ENCODE data around the gene MARCHF10. TPM values are rescaled to one million over a fixed set of nuclear protein-coding genes. Genes with fewer than 3 reads are reported as not detected.

Gene MARCHF10
- total RNA-seq, 2 donors from 2014 or later: 0.26 to 0.80 TPM

DNA sequence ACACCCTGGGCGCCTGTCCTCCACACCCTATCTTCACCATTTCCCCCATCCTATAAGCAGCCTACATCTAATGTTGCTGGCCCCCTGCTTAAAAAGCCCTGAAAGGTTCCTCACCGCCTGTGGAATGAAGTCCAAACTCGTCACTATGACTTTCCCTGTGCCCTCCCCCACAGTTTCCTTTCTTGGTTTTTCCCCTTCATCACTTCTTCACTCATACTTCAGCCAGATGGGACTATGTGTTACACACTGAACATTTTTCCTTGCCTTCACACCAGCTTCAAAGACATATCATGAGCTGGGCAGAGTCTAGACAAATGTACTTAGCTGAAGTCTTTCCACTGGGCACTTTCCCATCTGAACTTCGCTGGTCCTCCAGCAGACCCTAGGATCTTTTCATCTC, 1.5 kb upstream of the MARCHF10 start:
- Mint-ChIP-seq H3K27me3 (peaks cover 26% of the 10 kb centered on the region), H3K36me3 (ENCODE audit: low read depth) (no peaks in the 10 kb centered on the region), H3K27ac (no peak overlapping the region), H3K4me1 (peaks cover 8% of the 10 kb centered on the region), H3K4me3 (no peak overlapping the region)
- no peak for DNase-seq
- no peak for ATAC-seq
- no peaks in the 10 kb centered on the region for H3K9me3 ChIP-seq (ENCODE audit: control insufficient read depth, low read length, poor library complexity, severe bottlenecking)

DNA sequence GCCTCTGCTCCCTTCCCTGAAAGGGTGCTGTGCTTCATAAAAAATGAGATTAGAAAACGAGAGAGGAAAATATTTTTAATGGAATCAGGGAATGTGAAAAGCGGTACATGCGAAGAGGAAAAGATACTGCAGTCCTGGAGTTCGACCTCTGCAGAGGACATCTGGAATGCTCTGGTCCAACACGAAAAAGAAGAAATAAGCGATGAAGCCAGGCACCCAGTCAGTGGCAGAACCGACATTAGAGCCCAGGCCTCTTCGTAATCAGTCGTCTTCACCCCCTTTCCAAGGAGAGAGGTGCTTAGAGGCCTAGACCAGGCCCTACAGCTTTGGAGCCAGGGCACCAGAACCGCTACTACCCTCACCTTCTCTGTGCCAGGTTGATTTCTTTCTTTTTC, 459 bp upstream of the MARCHF10 start:
- H3K36me3 Mint-ChIP-seq (ENCODE audit: low read depth): peaks cover 2% of the 10 kb centered on the region
- peaks cover 8% of the 10 kb centered on the region for H3K4me1 Mint-ChIP-seq
- no peaks in the 10 kb centered on the region for H3K9me3 ChIP-seq (ENCODE audit: control insufficient read depth, low read length, poor library complexity, severe bottlenecking)
- H3K27me3 Mint-ChIP-seq: peaks cover 37% of the 10 kb centered on the region
- DNase-seq: no peak
- H3K4me3 Mint-ChIP-seq: no peak overlapping the region
- no peak for ATAC-seq
- H3K27ac Mint-ChIP-seq: no peak overlapping the region

DNA sequence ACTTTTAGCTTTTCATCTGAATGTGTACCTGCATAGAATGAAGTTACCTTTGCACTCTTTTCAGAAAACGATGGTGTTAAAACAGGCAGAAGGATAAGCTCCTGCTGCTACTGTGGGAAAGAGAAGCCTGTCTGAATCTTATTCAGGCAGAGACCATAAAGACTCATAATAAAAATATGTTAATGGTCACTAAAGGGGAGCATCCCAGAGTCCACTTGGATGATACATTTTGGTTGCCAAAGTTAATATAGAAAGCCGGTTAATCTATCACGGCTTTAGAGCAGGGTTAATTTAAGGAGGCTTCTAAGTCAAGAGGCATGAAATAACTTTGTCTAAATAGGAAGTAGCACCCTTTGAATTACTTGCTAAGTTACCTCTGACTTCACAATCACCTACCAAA, 2.9 kb downstream of the MARCHF10 start:
- peaks cover 59% of the 10 kb centered on the region for H3K27me3 Mint-ChIP-seq
- ATAC-seq (no peak), DNase-seq (no peak)
- no peaks in the 10 kb centered on the region for H3K9me3 ChIP-seq (ENCODE audit: control insufficient read depth, low read length, poor library complexity, severe bottlenecking)
- H3K4me1 Mint-ChIP-seq: peaks cover 8% of the 10 kb centered on the region
- H3K4me3 Mint-ChIP-seq: no peak overlapping the region
- no peak overlapping the region for H3K27ac Mint-ChIP-seq
- H3K36me3 Mint-ChIP-seq (ENCODE audit: low read depth): peaks cover 4% of the 10 kb centered on the region

DNA sequence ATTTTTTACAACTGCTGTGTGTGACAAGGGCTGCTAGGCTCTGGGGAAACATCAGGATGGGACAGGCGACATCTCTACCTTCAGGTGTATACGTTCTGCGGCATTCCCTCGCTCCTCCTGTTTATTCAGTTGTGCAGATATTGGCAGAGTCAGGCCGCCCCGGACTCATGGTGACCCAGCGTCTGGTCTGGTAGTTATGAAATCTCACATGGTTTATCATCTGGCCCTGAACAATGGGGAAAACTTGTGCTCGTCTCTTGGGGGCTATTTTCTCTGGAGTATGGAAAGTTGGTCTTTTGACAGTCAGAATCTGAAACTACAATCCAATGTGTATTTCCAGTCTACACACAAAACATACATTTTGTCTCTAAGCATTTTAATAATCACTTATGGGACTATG, 3.3 kb downstream of the MARCHF10 start:
- H3K9me3 ChIP-seq (ENCODE audit: control insufficient read depth, low read length, poor library complexity, severe bottlenecking): no peaks in the 10 kb centered on the region
- DNase-seq (no peak), ATAC-seq (no peak)
- Mint-ChIP-seq H3K4me1 (peaks cover 8% of the 10 kb centered on the region), H3K27me3 (peaks cover 59% of the 10 kb centered on the region), H3K27ac (no peak overlapping the region), H3K4me3 (no peak overlapping the region), H3K36me3 (ENCODE audit: low read depth) (peaks cover 4% of the 10 kb centered on the region)

- Mint-ChIP-seq H3K4me3 (no peak overlapping the region), H3K27me3 (peaks cover 64% of the 10 kb centered on the region), H3K4me1 (peaks cover 2% of the 10 kb centered on the region), H3K27ac (no peak overlapping the region), H3K36me3 (ENCODE audit: low read depth) (peaks cover 4% of the 10 kb centered on the region)
- no peak for ATAC-seq
- H3K9me3 ChIP-seq (ENCODE audit: control insufficient read depth, low read length, poor library complexity, severe bottlenecking): no peaks in the 10 kb centered on the region
- DNase-seq: no peak
These were observed 4.1 kb downstream of the MARCHF10 start for GRCh38 chr17:62804025-62804424.

- no peaks in the 10 kb centered on the region for H3K9me3 ChIP-seq (ENCODE audit: control insufficient read depth, low read length, poor library complexity, severe bottlenecking)
- DNase-seq: no peak
- Mint-ChIP-seq H3K36me3 (ENCODE audit: low read depth) (peaks cover 4% of the 10 kb centered on the region), H3K27me3 (peaks cover 77% of the 10 kb centered on the region), H3K4me3 (no peak overlapping the region), H3K4me1 (no peaks in the 10 kb centered on the region), H3K27ac (no peak overlapping the region)
- no peak for ATAC-seq
These were observed 5.4 kb downstream of the MARCHF10 start for GRCh38 chr17:62802561-62803205.

DNA sequence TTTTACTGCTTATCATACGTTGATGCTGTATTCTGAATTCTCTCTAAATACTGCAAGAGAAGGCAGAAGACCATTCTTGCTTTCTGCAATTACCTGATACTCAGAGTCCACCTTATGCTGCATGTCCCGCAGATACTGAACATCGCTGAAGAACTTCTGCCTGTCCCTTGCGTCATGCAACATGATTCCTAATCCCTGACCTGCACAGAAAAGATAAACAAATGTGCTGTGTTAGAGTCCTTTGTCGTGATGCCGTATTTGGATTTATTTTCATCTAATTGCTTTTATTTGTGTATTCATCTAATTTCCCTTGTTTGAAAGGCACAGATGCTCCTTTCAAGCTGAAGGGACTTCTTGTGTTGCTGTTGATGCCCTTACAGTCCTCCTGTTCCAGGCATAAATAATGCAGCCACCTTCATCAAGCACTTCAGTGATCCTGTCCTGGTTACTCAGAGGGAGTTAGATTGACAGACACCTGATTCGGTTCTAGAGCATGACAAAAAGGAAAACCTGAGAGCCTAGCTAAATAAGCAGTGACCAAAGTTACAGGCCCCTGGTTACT, 6.5 kb downstream of the MARCHF10 start:
- DNase-seq (no peak), ATAC-seq (no peak)
- no peak overlapping the region for H3K27ac Mint-ChIP-seq
- peaks cover 72% of the 10 kb centered on the region for H3K27me3 Mint-ChIP-seq
- H3K4me3 Mint-ChIP-seq: no peak overlapping the region
- H3K9me3 ChIP-seq (ENCODE audit: control insufficient read depth, low read length, poor library complexity, severe bottlenecking): no peaks in the 10 kb centered on the region
- H3K36me3 Mint-ChIP-seq (ENCODE audit: low read depth): peaks cover 4% of the 10 kb centered on the region
- H3K4me1 Mint-ChIP-seq: no peaks in the 10 kb centered on the region

GRCh38 chr17:62800585-62800984, 7.5 kb downstream of the MARCHF10 start:
- Mint-ChIP-seq H3K4me3 (no peak overlapping the region), H3K4me1 (no peaks in the 10 kb centered on the region), H3K27ac (no peak overlapping the region), H3K36me3 (ENCODE audit: low read depth) (peaks cover 4% of the 10 kb centered on the region), H3K27me3 (peaks cover 69% of the 10 kb centered on the region)
- ATAC-seq (no peak), DNase-seq (no peak)
- H3K9me3 ChIP-seq (ENCODE audit: control insufficient read depth, low read length, poor library complexity, severe bottlenecking): no peaks in the 10 kb centered on the region

- Mint-ChIP-seq H3K27me3 (peaks cover 52% of the 10 kb centered on the region), H3K27ac (no peak overlapping the region), H3K36me3 (ENCODE audit: low read depth) (peaks cover 2% of the 10 kb centered on the region), H3K4me1 (peaks cover 10% of the 10 kb centered on the region), H3K4me3 (no peak overlapping the region)
- no peak for DNase-seq
- no peak for ATAC-seq
- no peaks in the 10 kb centered on the region for H3K9me3 ChIP-seq (ENCODE audit: control insufficient read depth, low read length, poor library complexity, severe bottlenecking)
These were observed 10.2 kb downstream of the MARCHF10 start for GRCh38 chr17:62797959-62798358.

DNA sequence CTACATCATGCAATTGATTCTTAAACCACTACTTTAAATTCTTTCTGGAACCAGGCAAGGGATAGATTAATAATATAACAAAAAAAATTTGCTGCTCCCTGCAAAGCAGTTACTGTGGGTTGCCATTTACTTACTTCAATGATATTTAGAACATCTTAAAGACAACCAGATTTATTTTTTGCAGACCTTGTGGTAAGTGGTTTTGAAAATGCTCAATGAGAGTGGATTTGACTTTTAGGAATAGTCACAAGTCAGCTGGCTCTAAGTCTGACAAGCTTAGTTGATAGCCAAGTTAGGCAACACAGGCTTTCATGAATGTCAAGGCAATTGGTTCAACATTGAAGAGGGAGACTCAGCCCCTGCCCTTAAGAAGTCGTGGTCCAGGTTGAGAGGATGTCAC, 11.8 kb downstream of the MARCHF10 start:
- Mint-ChIP-seq H3K4me1 (peaks cover 10% of the 10 kb centered on the region), H3K27me3 (peaks cover 36% of the 10 kb centered on the region), H3K27ac (peak overlapping the region; percentile 14), H3K36me3 (ENCODE audit: low read depth) (no peaks in the 10 kb centered on the region), H3K4me3 (no peak overlapping the region)
- DNase-seq (no peak), ATAC-seq (no peak)
- no peaks in the 10 kb centered on the region for H3K9me3 ChIP-seq (ENCODE audit: control insufficient read depth, low read length, poor library complexity, severe bottlenecking)

DNA sequence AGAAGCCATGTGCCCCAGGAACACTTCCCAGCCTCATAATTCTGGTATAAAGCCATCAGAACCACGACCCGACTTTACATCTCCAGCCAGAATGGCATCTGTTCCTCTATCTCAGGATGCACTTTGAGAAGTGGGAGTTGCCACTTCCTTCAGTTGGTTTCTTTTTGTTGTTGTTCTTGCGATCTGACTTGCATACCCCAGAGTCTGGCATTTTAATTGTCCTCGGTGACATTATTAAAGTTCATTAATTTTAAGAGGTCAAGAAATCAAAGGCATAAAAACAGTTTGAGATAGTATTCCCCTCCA, 13.5 kb downstream of the MARCHF10 start:
- no peak for DNase-seq
- Mint-ChIP-seq H3K27me3 (peaks cover 32% of the 10 kb centered on the region), H3K36me3 (ENCODE audit: low read depth) (no peaks in the 10 kb centered on the region), H3K4me1 (peaks cover 10% of the 10 kb centered on the region), H3K4me3 (peak overlapping the region; percentile 60), H3K27ac (no peak overlapping the region)
- H3K9me3 ChIP-seq (ENCODE audit: control insufficient read depth, low read length, poor library complexity, severe bottlenecking): no peaks in the 10 kb centered on the region
- ATAC-seq: no peak

GRCh38 chr17:62793919-62794665, 14.0 kb downstream of the MARCHF10 start:
- Mint-ChIP-seq H3K36me3 (ENCODE audit: low read depth) (no peaks in the 10 kb centered on the region), H3K4me1 (peaks cover 10% of the 10 kb centered on the region), H3K27ac (no peak overlapping the region), H3K4me3 (peak overlapping the region; percentile 60), H3K27me3 (peaks cover 27% of the 10 kb centered on the region)
- ATAC-seq (no peak), DNase-seq (no peak)
- H3K9me3 ChIP-seq (ENCODE audit: control insufficient read depth, low read length, poor library complexity, severe bottlenecking): no peaks in the 10 kb centered on the region

- H3K36me3 Mint-ChIP-seq (ENCODE audit: low read depth): peaks cover 2% of the 10 kb centered on the region
- no peak overlapping the region for H3K4me3 Mint-ChIP-seq
- no peak overlapping the region for H3K27ac Mint-ChIP-seq
- H3K27me3 Mint-ChIP-seq: peaks cover 18% of the 10 kb centered on the region
- no peak for ATAC-seq
- no peaks in the 10 kb centered on the region for H3K9me3 ChIP-seq (ENCODE audit: control insufficient read depth, low read length, poor library complexity, severe bottlenecking)
- H3K4me1 Mint-ChIP-seq: peaks cover 12% of the 10 kb centered on the region
- no peak for DNase-seq
These were observed 15.7 kb downstream of the MARCHF10 start for GRCh38 chr17:62792447-62792800.
